ENCODE data around the gene NUPR1.
"Not testable (repeated sequence)": the region's sequence is repeated elsewhere in the genome, so short reads cannot be mapped to it uniquely, and the experiment has no call there.

The NUPR1 gene

DNA sequence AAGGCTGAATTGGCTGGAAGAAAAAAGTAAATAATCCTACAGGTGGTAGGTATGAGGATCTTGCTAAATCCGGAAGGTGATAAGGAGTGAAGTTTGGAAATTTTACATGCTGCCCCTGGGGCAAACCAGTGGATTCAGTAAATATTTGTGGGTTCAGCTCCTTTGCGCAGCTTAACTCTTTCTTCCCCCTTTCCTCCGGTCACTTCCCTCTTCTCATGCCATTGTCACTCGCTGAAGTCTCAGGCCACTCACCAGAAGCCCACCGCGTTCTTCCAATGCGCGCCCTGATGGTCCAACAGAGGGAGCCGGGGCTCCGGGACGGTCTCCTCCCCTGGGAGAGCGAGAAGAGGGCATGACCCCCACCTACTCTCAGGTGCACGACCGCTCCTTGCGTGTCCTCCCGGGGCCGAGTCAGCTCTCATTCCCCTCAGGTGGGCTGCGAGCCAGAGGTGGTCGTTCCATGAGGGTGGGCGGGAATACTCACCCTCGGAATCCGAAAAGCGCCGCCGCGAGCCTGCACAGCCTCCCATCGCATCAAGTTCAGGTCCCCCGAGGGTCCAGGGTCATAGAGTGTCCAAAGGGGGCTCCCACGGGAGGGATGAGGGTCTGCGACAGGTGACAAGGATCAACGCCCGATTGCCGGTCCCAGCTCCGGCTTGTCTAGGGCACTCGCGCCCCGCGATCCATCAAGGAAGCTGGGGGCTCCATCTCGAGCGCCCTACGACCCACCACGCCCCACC is 47.4 kb downstream of the NUPR1 start:
- Histone ChIP-seq H3K27ac (ENCODE audit: low read length) (peak overlapping the region; percentile 84; the same call in 1 of the 2 replicates), H3K27me3 (replicated peaks; ENCODE audit: insufficient read depth, low read length) (no peaks in the 10 kb centered on the region), H2AFZ (ENCODE audit: low read length) (peak overlapping the region; percentile 99), H3K79me2 (ENCODE audit: low read length) (peaks cover 7% of the 10 kb centered on the region), H3K9me3 (replicated peaks; ENCODE audit: insufficient read depth, low read length) (no peaks in the 10 kb centered on the region), H3K9me2 (replicated peaks; ENCODE audit: insufficient read depth, low read length) (no peaks in the 10 kb centered on the region), H3K4me3 (ENCODE audit: low read length) (peak overlapping the region; percentile 99), H3K4me1 (ENCODE audit: low read length) (peaks cover 14% of the 10 kb centered on the region), H3K4me2 (ENCODE audit: low read depth, low read length) (peak overlapping the region; percentile 93), H3K36me3 (replicated peaks; ENCODE audit: insufficient read depth, low read length) (no peaks in the 10 kb centered on the region), H4K20me1 (ENCODE audit: insufficient read depth, low read length) (no peaks in the 10 kb centered on the region), H3K9ac (ENCODE audit: low read length) (peak overlapping the region; percentile 85), H3F3A (ENCODE audit: insufficient read depth, low read length) (0 out of 2 replicates have a peak, but pooled peaks cover 3% of the 10 kb centered on the region)
- peak; percentile 20 for DNase-seq
- TF ChIP-seq EZH2 (optimal IDR thresholded peaks at IDR 0.05; ENCODE audit: low read depth, low read length) = no peak
- TF ChIP-seq, protein P1, sequence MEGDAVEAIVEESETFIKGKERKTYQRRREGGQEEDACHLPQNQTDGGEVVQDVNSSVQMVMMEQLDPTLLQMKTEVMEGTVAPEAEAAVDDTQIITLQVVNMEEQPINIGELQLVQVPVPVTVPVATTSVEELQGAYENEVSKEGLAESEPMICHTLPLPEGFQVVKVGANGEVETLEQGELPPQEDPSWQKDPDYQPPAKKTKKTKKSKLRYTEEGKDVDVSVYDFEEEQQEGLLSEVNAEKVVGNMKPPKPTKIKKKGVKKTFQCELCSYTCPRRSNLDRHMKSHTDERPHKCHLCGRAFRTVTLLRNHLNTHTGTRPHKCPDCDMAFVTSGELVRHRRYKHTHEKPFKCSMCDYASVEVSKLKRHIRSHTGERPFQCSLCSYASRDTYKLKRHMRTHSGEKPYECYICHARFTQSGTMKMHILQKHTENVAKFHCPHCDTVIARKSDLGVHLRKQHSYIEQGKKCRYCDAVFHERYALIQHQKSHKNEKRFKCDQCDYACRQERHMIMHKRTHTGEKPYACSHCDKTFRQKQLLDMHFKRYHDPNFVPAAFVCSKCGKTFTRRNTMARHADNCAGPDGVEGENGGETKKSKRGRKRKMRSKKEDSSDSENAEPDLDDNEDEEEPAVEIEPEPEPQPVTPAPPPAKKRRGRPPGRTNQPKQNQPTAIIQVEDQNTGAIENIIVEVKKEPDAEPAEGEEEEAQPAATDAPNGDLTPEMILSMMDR (IDR thresholded peaks at IDR 0.05; ENCODE audit: low read length) = peak; percentile 28

DNA sequence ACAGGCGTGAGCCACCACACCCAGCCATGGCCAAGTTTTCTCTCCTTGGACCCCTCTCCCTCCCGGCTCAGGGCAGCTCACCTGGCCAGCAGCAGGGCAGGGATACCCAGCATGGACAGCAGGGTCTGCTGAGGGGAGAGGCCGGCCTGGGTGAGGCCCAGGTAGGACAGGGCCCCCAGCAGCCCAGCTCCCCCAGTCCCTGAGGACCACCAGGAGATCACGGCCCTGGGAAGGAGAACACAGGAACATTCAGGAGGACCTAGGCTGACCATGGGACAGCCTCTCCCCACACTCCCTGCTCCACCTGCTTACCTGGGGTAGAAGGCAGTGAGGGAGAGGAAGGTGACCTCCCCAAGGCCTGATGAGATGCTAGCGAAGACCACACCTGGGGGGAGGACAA is 52.5 kb downstream of the NUPR1 start:
- Histone ChIP-seq H3K9ac (ENCODE audit: low read length) (no peak overlapping the region), H3K27me3 (replicated peaks; ENCODE audit: insufficient read depth, low read length) (no peaks in the 10 kb centered on the region), H3K4me1 (ENCODE audit: low read length) (no peaks in the 10 kb centered on the region), H4K20me1 (ENCODE audit: insufficient read depth, low read length) (no peaks in the 10 kb centered on the region), H3K79me2 (ENCODE audit: low read length) (peaks cover 3% of the 10 kb centered on the region), H3K36me3 (replicated peaks; ENCODE audit: insufficient read depth, low read length) (no peaks in the 10 kb centered on the region), H3F3A (ENCODE audit: insufficient read depth, low read length) (no peaks in the 10 kb centered on the region), H3K9me3 (replicated peaks; ENCODE audit: insufficient read depth, low read length) (no peaks in the 10 kb centered on the region), H2AFZ (ENCODE audit: low read length) (no peak overlapping the region), H3K4me2 (ENCODE audit: low read depth, low read length) (no peak overlapping the region), H3K27ac (ENCODE audit: low read length) (no peak overlapping the region), H3K4me3 (ENCODE audit: low read length) (no peak overlapping the region), H3K9me2 (replicated peaks; ENCODE audit: insufficient read depth, low read length) (no peaks in the 10 kb centered on the region)
- TF ChIP-seq EZH2phosphoT487 (IDR thresholded peaks at IDR 0.05; ENCODE audit: low read length) = no peak
- TF ChIP-seq EZH2 (optimal IDR thresholded peaks at IDR 0.05; ENCODE audit: low read depth, low read length) = no peak
- TF ChIP-seq, protein P1 (IDR thresholded peaks at IDR 0.05; ENCODE audit: low read length) = no peak
- DNase-seq = no peak

DNA sequence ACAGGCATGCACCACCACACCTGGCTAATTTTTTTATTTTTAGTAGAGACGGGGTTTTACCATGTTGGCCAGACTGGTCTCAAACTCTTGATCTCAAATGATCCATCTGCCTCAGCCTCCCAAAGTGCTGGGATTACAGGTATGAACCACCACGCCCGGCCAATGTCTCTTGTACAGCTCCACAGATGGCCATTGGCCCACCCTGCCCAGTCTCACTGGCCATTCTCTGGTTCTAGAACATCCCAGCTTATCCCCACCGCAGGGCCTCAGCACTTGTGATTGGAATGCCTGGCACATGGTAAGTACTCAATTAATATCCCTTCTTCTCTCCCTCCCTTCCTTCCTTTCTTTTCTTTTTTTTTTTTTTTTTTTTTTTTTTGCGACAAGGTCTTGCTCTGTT is 55.4 kb downstream of the NUPR1 start:
- not testable (repeated sequence) for H3F3A ChIP-seq (ENCODE audit: insufficient read depth, low read length); H3K27me3 ChIP-seq (replicated peaks; ENCODE audit: insufficient read depth, low read length); H3K4me3 ChIP-seq (ENCODE audit: low read length); H3K27ac ChIP-seq (ENCODE audit: low read length); H2AFZ ChIP-seq (ENCODE audit: low read length); H3K9ac ChIP-seq (ENCODE audit: low read length); H3K36me3 ChIP-seq (replicated peaks; ENCODE audit: insufficient read depth, low read length); H3K9me2 ChIP-seq (replicated peaks; ENCODE audit: insufficient read depth, low read length); H3K9me3 ChIP-seq (replicated peaks; ENCODE audit: insufficient read depth, low read length); DNase-seq; H3K4me1 ChIP-seq (ENCODE audit: low read length); H3K4me2 ChIP-seq (ENCODE audit: low read depth, low read length); H3K79me2 ChIP-seq (ENCODE audit: low read length); H4K20me1 ChIP-seq (ENCODE audit: insufficient read depth, low read length)

Data from MM.1S (cell line).